ENCODE data around the gene TBC1D30. TPM values are rescaled to one million over a fixed set of nuclear protein-coding genes. Genes with fewer than 3 reads are reported as not detected.

Gene TBC1D30
- total RNA-seq, 4 donors from 2014 or later: 1.9 to 4.0 (median 2.7) TPM

DNA sequence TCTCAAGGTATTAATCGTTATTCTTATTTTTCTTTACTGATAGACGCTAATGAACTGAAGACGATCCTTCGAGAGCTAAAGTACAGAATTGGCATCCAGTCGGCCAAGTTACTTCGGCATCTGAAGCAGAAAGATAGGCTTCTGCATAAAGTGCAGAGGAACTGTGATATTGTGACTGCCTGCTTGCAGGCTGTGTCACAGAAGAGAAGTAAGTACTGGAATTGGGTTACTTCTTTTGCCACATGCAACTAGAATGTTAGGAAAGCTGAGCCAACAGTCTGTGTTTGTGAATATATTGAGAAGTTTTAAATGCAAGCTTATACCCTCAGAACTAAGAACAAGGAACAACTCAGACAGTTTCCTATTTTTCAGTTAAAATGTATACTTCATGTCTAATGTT, 38.6 kb upstream of the TBC1D30 start:
- H3K36me3 ChIP-seq: no peaks in the 10 kb centered on the region
- intact Hi-C loops (cut with DNase I): no loop called here
- DNase-seq (ENCODE audit: extremely low spot score): no peak
- H3K4me3 ChIP-seq: no peak overlapping the region
- no peak overlapping the region for H3K27ac ChIP-seq (replicated peaks in 1 of 4)
- no peaks in the 10 kb centered on the region for H3K9me3 ChIP-seq
- H3K4me1 ChIP-seq: peaks cover 7 to 18% (median 12%) of the 10 kb centered on the region in 4 donors
- WGBS: 97% methylated on average over 6 of the region's 6 CpGs
- peaks cover 5 to 64% (median 28%) of the 10 kb centered on the region in 4 donors for H3K27me3 ChIP-seq
- TF ChIP-seq EP300 (IDR thresholded peaks at IDR 0.05) (no peak), POLR2AphosphoS5 (IDR thresholded peaks at IDR 0.05) (no peak), POLR2A (IDR thresholded peaks at IDR 0.05; ENCODE audit: low read depth) (no peak)
- TF ChIP-seq, protein P1, sequence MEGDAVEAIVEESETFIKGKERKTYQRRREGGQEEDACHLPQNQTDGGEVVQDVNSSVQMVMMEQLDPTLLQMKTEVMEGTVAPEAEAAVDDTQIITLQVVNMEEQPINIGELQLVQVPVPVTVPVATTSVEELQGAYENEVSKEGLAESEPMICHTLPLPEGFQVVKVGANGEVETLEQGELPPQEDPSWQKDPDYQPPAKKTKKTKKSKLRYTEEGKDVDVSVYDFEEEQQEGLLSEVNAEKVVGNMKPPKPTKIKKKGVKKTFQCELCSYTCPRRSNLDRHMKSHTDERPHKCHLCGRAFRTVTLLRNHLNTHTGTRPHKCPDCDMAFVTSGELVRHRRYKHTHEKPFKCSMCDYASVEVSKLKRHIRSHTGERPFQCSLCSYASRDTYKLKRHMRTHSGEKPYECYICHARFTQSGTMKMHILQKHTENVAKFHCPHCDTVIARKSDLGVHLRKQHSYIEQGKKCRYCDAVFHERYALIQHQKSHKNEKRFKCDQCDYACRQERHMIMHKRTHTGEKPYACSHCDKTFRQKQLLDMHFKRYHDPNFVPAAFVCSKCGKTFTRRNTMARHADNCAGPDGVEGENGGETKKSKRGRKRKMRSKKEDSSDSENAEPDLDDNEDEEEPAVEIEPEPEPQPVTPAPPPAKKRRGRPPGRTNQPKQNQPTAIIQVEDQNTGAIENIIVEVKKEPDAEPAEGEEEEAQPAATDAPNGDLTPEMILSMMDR (IDR thresholded peaks at IDR 0.05): no peak

DNA sequence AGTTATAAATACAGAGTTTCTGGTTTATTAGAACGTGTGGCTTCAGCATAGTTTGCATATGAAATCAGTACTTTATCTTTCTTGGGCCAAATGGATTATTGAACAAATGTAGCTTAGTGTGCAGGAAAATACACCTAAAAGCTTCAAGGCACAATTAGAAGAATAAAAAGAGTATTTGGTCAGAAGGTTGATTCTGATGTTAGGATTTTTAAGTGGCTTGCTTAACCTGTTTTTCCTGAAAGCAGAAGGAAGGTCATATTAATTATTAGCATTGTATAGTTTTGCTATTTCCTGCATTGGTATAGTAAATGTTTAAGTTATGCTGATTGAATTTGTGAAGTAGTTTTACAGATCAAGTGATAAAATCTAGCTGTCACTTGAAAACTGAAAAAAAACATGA, 34.3 kb upstream of the TBC1D30 start:
- no peaks in the 10 kb centered on the region for H3K4me1 ChIP-seq
- no peak for DNase-seq (ENCODE audit: extremely low spot score)
- intact Hi-C loops (cut with DNase I): no loop called here
- H3K36me3 ChIP-seq: no peaks in the 10 kb centered on the region
- TF ChIP-seq, protein P1 (IDR thresholded peaks at IDR 0.05): no peak
- no peak overlapping the region for H3K27ac ChIP-seq (replicated peaks in 1 of 4)
- no peaks in the 10 kb centered on the region for H3K9me3 ChIP-seq
- WGBS: 68% methylated on average over 1 of the region's 1 CpG
- no peak overlapping the region for H3K4me3 ChIP-seq
- peaks cover 0 to 21% (median 5%) of the 10 kb centered on the region in 4 donors for H3K27me3 ChIP-seq

DNA sequence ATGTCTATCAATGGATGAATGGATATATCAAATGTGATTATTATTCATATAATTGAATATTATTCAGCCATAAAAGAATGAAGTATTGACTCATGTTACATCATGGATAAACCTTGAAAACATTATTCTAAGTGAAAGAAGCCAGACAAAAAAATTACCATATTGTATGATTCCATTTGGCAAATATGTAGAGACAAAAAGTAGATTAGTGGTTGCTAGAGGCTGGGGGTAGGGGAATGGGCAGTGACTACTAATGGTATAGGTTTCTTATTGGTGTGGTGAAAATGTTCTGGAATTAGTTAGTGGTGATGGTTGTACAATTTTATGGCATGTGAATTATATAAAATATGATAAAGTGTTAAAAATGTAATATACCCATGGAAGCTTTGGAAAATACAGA, 33.4 kb upstream of the TBC1D30 start:
- no peak for DNase-seq (ENCODE audit: extremely low spot score)
- no peaks in the 10 kb centered on the region for H3K36me3 ChIP-seq
- intact Hi-C loops (cut with DNase I): no loop called here
- no peak overlapping the region for H3K4me3 ChIP-seq
- no peaks in the 10 kb centered on the region for H3K9me3 ChIP-seq
- H3K27me3 ChIP-seq: peaks cover 0 to 13% (median 3%) of the 10 kb centered on the region in 4 donors
- TF ChIP-seq, protein P1 (IDR thresholded peaks at IDR 0.05): no peak
- TF ChIP-seq POLR2A (IDR thresholded peaks at IDR 0.05; ENCODE audit: low read depth) (no peak), POLR2AphosphoS5 (IDR thresholded peaks at IDR 0.05) (no peak), EP300 (IDR thresholded peaks at IDR 0.05) (no peak)
- H3K27ac ChIP-seq (replicated peaks in 1 of 4): no peak overlapping the region
- no peaks in the 10 kb centered on the region for H3K4me1 ChIP-seq

DNA sequence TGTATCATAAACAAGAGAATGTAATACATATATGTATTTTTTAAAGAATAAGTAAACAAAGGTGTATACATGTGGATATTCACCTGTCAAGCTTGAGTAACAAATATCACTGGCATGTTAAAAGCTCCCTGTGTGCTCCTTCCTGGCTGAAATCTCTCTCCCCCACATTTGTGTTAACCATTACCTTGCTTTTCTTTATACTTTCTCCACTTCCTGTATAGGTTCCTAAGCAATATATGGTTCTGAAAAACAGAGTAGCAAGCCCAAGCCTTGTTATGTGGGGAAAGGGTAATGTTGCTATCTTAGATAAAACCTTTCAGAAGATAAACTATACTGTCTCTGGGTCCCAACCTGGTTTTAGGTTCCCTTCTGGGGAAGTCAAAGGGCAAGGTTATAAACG, 32.3 kb upstream of the TBC1D30 start:
- TF ChIP-seq EP300 (IDR thresholded peaks at IDR 0.05): no peak
- no peak for TF ChIP-seq POLR2A (IDR thresholded peaks at IDR 0.05; ENCODE audit: low read depth)
- TF ChIP-seq, protein P1 (IDR thresholded peaks at IDR 0.05): no peak
- TF ChIP-seq POLR2AphosphoS5 (IDR thresholded peaks at IDR 0.05): no peak
- no peak for DNase-seq (ENCODE audit: extremely low spot score)
- Histone ChIP-seq H3K4me1 (no peaks in the 10 kb centered on the region), H3K36me3 (no peaks in the 10 kb centered on the region), H3K27ac (replicated peaks in 1 of 4) (no peak overlapping the region), H3K27me3 (peaks cover 0 to 3% (median 0%) of the 10 kb centered on the region in 4 donors), H3K9me3 (no peaks in the 10 kb centered on the region), H3K4me3 (no peak overlapping the region)
- WGBS: 83% methylated on average over 1 of the region's 1 CpG
- intact Hi-C loops (cut with DNase I): no loop called here

DNA sequence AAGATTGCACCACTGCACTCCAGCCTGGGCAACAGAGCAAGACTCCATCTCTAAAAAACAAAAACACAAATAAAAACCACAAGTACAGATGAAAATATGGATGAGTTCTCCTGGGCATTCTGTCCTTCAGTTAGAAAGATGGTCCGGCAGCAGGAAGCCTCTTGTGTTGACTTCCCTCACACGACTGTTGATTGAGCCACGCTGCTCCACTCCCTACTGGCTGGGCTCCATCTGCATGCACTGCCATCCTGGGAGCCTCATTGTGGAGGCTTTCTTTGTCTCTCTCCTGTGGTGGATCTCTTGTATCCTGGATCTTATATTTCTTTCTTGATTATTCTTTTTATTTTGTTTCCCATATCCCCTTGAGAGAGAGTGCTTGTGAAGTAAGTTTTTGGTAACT, 30.8 kb upstream of the TBC1D30 start:
- Histone ChIP-seq H3K27me3 (no peaks in the 10 kb centered on the region), H3K36me3 (no peaks in the 10 kb centered on the region), H3K9me3 (no peaks in the 10 kb centered on the region), H3K4me1 (no peaks in the 10 kb centered on the region), H3K4me3 (no peak overlapping the region), H3K27ac (replicated peaks in 1 of 4) (no peak overlapping the region)
- no peak for TF ChIP-seq POLR2AphosphoS5 (IDR thresholded peaks at IDR 0.05)
- TF ChIP-seq, protein P1 (IDR thresholded peaks at IDR 0.05): no peak
- no peak for TF ChIP-seq EP300 (IDR thresholded peaks at IDR 0.05)
- no peak for TF ChIP-seq POLR2A (IDR thresholded peaks at IDR 0.05; ENCODE audit: low read depth)
- intact Hi-C loops (cut with DNase I): no loop called here
- 74% methylated on average over 3 of the region's 3 CpGs for WGBS
- no peak for DNase-seq (ENCODE audit: extremely low spot score)
